GM19328 (cell line): ENCODE results near the gene NCMAP.
"Not testable (repeated sequence)": the region's sequence is repeated elsewhere in the genome, so short reads cannot be mapped to it uniquely, and the experiment has no call there.

Source experiments
- ATAC-seq: cut with Tn5 transposase; IDR thresholded peaks from one replicate; pipeline ENCODE4 v1.9.1; 2021; ENCODE audit warnings: mild to moderate bottlenecking, moderate library complexity; ENCODE audit not compliant: unreplicated experiment

Gene NCMAP

DNA sequence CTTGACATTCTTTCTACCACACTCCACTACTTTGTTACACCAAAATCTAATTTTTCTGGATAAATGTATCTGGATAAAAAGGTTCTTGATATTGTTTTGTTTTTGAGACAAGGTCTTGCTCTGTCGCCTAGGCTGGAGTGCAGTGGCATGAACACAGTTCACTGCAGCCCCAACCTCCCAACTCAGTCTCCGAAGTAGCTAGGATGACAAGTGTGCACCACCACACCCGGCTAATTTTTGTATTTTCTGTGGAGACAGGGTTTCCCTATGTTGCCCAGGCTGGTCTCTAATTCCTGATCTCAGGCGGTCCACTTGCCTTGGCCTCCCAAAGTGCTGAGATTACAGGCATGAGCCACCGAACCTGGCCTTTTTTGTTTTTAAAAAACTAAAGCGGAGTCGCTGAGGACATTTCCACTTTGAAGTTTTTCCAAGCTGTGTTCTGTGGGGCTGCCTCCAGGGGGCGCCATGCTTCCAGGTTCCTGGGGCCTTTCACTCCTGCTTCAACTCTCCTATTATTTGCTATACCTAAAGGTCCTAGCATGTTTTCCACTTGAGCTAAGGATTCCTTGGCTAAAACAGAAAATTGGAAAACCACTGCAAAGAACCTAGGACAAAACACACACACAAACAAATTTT is 14.1 kb upstream of the NCMAP start:
- no peak for ATAC-seq

DNA sequence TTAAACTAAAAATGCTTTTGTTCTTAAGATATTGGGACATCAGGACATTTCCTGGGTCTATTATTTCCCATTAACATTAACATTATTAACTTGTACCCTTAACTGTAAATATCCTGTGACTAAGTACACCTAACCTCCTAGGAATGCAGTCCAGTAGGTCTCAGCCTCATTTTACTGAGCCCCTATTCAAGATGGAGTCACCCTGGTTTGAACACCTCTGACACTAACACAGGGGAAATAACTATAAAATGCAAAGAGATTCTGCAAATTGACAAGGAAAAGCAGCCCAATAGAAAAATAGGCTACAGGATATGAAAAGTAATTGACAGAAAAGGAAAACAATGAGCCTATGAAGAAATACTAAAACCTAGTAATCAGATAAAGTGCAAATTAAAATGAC is 11.6 kb upstream of the NCMAP start:
- no peak for ATAC-seq

DNA sequence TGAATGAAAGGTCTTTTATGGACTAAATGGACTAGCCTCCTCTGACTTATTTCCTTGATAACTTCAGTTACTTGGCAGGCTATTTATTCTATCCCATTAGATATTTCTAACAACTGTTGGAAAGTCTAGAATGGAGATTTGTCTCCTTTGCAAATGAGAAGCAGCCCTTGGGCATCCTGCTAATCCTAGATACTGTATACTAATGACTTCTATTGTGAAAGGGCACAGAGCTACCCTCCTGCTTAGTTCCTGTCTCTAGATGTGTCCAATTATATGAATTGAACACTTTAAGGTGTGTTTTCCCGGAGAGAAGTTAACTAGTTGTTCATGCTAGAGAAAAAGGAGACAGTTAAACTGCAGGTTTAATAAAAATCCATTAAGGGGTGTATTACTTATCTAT is 10.2 kb upstream of the NCMAP start:
- no peak for ATAC-seq

DNA sequence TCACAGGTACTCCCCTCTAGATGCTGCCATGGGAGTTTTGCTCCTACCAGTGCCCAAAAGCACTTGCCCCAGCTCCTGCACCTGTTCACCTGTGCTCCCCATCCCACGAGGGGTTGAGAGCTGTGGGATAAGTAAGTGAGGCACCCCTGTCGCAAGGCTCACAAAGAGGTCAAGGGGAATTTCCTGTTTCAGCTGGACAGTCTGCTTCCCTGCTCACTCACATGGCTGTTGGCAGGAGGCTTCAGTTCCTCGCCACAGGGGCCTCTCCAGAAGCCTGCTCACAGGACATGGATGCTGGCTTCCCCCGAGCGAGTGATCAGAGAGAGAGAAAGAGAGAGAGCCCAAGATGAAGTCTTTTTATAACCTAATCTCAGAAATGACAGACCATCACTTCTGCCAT is 8.7 kb upstream of the NCMAP start:
- no peak for ATAC-seq

DNA sequence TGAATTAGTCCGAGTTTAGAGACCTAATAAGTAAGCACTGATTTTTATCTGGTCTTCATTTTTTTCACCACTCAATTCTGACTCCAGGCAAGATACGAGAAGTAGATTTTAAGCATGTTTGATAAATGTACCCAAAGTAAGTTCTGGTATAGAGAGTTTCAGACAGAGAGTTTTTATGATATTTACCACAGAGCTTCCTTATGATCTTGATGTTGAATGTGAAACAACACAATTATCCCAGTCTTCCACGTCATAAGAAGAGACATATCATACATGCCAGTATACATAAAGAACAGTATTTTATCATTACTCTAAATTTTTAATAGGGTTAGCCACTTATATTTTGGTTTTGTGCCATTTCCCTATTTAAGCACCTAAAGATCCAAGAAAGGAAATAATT is 7.8 kb upstream of the NCMAP start:
- ATAC-seq: no peak

DNA sequence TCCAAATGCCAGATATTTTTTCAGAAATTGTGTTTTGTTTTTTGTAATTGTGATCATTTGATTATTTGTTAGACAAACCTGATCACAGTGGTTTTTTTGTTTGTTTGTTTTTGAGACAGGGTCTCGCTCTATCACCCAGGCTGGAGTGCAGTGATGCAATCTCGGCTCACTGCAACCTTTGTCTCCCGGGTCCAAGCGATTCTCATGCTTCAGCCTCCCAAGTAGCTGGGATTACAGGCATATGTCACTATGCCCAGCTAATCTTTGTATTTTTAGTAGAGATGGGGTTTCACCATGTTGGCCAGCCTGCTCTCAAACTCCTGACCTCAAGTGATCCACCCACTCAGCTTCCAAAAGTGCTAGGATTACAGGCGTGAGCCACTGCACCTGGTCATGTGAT is 6.7 kb upstream of the NCMAP start:
- ATAC-seq: not testable (repeated sequence)

DNA sequence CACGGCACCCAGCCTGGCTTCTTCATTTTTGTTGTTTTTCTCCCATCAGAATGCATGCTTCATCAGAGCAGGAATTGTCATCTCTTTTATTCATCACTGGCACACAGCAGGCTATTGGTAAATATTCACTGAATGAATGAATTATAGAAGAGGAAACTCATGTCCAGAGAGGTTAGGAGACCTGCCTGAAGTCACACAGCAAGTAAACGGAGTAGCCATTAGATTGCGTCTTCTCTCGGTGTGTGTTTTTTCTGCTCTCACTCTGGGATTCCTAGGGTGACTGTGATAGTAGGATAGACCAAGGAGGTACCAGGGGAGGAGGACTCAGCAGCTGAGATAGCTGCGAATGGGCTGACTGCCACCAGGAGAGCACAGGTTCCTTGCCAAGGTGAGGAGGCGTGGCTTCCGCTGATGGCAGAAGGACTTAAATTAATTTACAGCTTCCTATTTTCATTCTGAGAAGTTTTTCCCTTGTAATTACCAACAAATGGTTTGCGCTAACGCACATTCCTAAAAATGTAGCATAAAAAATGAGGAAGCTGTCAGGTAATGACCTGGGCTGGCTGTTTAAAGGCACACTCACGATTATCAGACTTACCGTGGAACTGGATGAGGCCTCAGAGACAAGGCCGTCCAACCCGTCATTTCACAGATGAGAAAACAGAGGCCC is 4.5 kb upstream of the NCMAP start:
- no peak for ATAC-seq

DNA sequence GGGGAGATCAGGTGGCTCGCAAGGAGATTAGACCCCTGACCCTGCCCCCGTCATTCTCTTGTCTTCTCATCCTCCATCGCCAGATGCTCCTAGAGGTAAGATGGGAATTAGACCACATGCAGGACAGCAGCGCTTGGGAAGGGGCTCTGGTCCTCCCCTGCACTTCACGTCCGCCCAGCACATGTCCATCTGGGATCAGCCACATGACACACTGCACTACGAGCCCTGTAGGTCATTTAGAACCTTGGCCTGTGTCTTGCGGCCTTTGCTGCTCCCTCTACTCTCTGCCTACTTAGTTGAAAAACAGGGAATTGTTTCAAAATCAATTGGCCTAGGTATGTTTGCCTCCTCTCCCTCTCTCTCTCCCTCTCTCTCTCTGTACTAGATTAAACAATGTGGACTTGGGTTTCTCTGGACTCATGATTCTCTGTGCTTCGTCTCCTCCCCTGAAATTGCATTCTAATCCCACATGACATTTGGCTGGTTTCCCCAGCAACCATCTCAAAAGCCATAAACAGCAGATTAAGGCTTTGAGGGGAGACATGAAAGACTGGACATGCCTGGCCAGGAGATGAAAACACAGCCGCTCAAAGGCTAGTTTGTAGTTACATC is 3.8 kb upstream of the NCMAP start:
- ATAC-seq: no peak

DNA sequence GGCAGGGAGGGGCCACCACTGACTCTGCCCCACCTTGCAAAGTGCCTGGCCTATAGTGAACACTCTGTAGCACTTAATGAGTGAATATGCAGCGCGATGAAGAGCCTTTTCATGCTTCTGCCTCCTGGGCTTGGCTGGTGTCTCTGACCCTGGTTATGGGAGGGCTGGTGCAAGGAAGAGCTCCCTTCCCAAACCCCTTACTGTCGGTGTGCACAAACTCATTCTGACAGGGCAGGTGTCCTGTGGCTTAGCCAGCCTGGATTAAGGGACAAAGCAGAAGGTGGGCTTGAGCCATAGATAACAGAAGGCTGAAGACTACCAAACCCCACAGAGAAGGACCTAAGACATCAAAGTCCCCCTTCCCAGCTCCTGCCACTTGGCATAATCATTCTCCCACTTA is 2.0 kb upstream of the NCMAP start:
- no peak for ATAC-seq

DNA sequence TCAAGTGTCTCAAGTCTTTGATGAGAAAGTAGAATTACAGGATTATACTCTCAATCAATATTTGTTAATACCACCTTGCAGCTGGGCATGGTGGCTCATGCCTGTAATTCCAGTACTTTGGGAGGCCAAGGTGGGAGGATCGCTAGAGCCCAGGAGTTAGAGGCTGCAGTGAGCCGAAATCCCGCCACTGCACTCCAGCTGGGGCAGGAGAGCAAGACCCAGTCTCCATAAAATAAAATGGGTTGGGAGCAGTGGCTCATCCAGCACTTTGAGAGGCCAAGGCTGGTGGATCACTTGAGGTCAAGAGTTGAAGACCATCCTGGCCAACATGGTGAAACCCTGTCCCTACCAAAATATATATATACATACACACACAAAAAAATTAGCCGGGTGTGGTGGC is 1.2 kb upstream of the NCMAP start:
- no peak for ATAC-seq

DNA sequence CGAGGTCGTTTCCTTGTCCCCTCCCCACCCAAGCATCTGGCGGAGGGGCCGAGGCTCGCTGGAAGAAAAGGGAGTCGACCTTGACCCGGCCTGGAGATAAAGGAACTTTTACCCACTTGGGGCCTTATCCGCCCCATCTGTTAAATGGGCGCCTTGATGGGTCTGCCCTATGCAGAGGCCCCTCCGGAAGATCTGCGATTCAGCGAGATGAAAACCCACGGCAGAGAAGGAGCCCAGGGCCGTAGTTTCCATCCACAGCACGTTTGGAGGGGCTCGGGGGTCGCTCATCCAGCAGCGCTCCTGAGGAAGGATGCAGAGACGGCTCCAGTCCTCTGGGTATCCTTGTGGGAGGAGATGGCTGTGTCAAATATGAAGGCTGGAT is 518 bp downstream of the NCMAP start:
- ATAC-seq: no peak

DNA sequence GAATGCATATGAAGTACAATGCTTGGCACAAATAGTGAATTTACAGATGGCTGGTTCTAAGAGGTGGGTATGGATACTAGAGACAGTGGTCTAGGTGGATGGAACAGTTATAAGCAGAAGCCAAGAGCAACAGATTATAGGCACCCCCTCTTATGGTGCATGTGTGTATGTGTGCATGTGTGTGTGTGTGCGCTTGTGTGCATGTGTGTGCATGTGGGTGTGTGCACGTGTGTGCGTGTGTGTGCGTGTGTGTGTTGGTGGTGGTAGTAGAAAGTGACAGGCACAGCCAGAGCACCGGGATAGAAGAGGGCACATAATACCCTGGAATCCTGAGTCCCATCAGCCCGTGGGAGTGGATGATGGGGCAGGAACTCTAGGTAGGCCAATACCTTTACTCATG is 1.3 kb downstream of the NCMAP start:
- ATAC-seq: no peak

DNA sequence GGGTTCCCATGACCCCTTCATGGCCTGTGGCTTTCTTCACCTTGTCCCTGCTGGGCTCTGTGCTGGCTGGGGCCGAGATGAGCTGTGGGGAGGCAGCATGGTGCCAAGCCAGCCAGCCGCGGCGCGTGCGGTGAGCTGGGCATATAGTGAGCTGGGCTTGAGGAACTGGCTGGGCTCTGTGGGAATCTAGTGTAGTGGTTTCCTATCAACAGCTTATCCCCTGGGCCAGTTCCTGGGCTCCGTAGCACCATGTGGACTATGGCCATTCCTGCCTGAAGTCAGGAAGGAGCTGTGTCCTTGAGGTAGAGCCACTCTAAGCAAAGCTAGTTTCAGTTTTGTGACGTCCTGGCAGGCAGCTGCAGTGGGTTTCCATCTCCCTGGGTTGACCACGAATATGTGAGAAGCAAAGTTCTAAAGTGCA is 1.8 kb downstream of the NCMAP start:
- no peak for ATAC-seq

DNA sequence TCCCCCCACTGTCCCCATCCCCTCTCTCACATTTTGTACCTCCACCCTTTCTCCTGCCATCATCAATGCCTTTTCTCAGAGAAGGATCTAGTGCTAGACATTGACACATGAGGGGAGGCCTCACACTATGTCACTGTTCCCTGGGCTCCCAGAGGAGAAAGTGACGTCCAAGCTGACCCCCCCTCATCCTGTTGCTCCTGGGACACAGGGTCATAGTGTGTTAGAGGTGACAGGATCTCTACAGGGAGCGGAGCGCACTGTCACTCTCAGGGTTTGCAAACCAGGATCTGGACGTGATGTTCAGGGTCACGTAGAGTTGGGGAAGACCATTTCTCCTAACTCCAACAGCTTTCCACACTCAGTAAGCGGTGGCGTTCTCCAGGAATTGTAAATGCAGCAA is 2.6 kb downstream of the NCMAP start:
- no peak for ATAC-seq

DNA sequence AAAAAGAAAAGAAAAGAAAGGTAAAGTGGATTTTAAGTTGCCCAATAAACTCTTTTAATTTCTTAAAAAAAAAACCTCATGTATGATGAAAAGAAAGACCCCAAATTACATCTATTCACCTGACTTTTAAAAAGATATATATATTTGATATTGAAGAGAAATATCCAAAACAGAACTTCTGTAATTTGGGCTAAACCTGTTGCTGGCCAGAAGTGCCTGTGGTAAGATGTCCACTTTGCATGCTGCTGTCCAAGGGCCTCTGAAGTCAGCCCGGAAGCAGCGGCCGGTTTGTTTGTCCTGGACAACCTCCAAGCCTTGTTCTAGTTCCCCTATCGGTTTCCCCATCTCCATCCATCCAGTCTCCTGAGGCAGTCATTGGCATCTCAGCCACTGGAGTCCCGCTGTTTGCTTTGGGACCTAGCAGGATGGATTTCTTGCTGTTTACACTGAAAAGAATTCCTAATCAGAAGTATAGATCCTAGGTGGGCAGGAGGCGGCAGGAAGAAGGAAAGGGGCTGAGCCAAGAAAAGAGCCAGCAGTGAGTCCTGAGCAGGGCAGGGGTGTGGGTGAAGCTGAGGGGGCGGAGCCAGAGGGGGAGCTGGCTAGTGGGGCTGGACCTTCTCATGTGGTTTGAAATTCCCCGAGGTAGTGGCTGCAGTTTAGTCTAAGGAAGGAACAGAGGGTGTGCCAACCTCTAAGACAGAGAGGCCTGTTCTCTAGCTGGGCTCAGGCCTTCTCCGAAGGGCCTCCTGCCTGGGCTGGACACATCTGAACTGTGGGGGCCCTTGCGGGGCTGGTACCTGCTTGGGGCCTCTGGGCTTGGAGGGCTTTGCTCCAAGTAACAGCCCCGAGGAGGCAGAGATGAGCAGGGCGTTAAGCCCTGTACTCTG is 3.3 kb downstream of the NCMAP start:
- no peak for ATAC-seq

DNA sequence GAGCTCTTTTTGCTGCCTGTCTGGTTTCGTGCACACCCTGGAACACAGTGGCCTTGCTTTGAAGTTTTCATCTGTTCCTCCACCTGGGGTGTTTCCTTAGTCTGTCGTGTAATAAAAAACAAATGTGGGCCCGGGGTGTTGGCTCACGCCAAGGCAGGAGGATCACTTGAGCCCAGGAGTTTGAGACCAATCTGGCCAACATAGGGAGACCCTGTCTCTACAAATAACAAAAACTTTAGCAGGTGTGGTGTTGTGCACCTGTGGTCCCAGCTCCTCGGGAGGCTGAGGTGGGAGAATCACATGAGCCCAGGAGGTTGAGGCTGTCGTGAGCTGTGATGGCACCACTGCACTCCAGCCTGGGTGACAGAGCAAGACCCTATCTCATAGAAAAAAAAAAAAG is 4.5 kb downstream of the NCMAP start:
- ATAC-seq: no peak

DNA sequence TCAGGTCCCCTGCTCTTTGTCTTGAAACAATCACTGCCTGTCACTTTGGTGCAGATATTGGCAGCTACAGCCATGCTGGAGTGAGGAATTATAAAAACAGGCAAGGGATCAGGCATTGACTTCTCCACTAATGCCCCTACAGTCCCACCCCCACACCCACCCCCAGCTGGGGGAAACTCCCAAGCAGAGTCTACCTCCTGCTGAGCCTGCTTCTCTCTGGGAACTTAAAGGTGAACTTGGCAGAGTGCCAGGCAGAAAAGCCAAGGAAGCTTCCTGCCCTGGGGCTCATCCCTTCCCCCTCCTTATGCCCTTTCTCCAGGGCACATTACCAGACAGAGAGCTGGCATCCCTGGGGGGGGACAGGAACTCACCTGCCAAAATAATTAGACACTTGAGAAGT is 6.7 kb downstream of the NCMAP start:
- no peak for ATAC-seq

DNA sequence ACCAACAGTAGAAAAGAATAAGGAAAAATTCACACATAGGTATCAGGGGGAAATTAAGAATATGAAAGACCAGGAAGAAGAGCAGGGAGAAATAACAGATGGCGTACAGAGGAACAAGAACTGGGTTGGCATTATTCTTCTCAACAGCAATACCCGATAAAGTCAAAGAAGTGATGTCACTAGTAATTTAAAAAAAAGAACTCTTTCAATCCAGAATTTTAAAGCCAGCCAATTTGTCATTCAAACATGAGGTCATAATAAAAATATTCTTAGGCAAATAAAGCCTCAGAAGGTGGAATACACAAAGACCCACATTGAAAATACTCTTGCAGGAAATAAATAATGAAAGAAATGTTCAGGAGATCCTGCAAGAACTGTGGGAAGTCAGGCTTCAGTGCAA is 8.8 kb downstream of the NCMAP start:
- no peak for ATAC-seq

DNA sequence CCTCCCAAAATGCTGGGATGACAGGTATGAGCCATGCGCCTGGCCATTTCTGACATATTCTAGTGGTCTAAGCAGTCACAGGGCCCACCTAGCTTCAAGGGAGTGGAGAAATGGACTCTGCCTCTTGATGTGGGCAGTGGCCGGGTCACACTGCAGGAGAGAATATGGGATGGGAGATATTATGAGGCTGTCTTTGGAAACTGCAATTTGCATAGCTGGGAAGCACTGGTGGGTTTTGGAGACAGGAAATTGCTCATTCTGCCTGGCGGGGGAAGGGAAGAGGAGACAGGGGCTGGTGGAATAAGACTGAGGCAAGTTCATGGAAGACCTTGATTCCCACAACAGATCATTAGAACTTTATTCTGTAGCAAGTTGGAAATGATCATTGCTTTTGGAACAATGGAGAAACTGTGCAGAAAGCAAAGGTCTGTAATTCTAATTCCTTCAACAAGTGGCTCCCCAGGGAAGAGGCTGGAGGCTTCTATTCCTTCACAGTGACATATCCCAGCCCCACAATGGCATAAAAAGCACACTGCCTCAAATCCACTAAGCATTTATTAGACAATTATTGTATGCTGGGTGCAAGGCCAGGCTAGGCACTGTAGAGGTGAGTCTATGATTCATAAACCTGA is 10.5 kb downstream of the NCMAP start:
- ATAC-seq: no peak

DNA sequence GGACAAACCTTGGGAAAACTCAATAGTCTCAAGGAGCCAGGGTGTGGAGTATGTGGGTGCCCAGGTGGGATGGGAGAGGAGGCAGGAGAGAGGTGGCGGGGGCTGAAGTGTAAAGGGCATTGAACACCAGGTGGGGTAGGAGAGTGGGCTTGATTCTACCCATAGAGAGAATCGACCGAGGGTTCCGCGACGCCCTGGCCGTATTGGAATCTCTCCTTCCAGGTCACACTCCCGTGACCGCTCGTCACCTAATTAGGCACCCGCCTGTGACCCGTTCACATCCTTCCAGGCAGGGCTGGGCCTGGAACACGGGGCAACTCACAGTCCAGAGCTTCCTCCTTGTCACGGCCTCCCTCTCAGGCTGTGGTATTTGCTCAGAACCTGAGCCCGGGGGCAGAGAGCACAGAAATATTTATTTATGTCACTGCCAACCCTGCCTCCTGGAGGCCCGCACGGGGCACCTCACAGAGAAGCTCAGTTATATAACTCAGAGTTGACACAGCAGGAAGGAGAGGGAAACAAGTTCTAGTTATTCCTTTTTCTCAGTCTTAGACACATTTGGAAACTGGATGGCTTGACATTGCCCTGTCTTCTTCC is 12.0 kb downstream of the NCMAP start:
- no peak for ATAC-seq

DNA sequence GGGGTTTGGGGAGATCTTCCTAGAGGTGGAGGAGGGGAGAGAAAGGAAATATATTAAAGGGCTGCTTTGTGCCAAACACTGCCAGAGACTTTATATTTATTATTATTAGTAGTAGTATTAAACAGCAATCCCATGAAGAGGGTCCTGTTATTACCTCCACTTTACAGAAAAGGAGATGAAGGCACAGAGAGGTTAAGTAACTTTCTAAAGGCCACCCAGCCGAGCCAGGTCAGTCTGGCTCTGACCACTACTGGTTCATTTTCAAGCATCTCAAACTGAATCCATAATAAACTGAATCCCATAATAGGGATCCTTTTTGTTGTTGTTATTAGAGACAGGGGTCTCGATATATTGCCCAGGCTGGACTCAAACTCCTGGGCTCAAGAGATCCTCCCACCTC is 12.6 kb downstream of the NCMAP start:
- ATAC-seq: no peak
